GM13976 (cell line): ENCODE data around the gene TMEM63A.

Experiments
- DNase-seq: peaks from one replicate; pipeline ENCODE4 v3.0.0; 2012; ENCODE audit warnings: low spot score
- CTCF ChIP-seq: IDR thresholded peaks from 2 replicates; pipeline ENCODE4 v1.5.1; 2012; ENCODE audit warnings: borderline replicate concordance, mild to moderate bottlenecking; ENCODE audit not compliant: insufficient read depth; ENCODE audit errors: extremely low read depth, missing control alignments, control extremely low read depth
- in situ Hi-C: fragments of 300-500 bp; cut with MboI; formaldehyde crosslinking; loops from one replicate; pipeline ENCODE4 v1.12.0; 2022; ENCODE audit warnings: low sequenced_read_pairs, mixed read lengths, inconsistent platforms; ENCODE audit not compliant: unreplicated experiment

Gene TMEM63A

GRCh38 chr1:225834417-225835329 is 47.5 kb downstream of the TMEM63A start:
- DNase-seq, result no peak
- in situ Hi-C loops, result no loop called here
- no peak for TF ChIP-seq CTCF

- no peak for DNase-seq
- TF ChIP-seq CTCF, result no peak
- in situ Hi-C loops, result no loop called here
Measured at GRCh38 chr1:225830841-225831240, 51.3 kb downstream of the TMEM63A start.

- in situ Hi-C loops, result no loop called here
- DNase-seq, result no peak
- no peak for TF ChIP-seq CTCF
Measured at GRCh38 chr1:225828706-225829345, 53.4 kb downstream of the TMEM63A start.

- in situ Hi-C loops, result no loop called here
- TF ChIP-seq CTCF, result no peak
- DNase-seq, result no peak
Measured at GRCh38 chr1:225827076-225827475, 55.1 kb downstream of the TMEM63A start.

GRCh38 chr1:225825607-225826007 is 56.6 kb downstream of the TMEM63A start:
- no peak for DNase-seq
- in situ Hi-C loops, result no loop called here
- TF ChIP-seq CTCF, result no peak

GRCh38 chr1:225825078-225825477 is 57.1 kb downstream of the TMEM63A start:
- DNase-seq, result no peak
- no peak for TF ChIP-seq CTCF
- in situ Hi-C loops, result no loop called here
